Erythroblast (primary cell): ENCODE data around the gene GTF2E1.
"Not testable (repeated sequence)": the region's sequence is repeated elsewhere in the genome, so short reads cannot be mapped to it uniquely, and the experiment has no call there.

Experiments
- GATA1 ChIP-seq: IDR thresholded peaks from 2 replicates; pipeline ENCODE4 v1.6.1; 2011; ENCODE audit warnings: low read depth, mild to moderate bottlenecking, control low read depth, low read length, moderate library complexity
- POLR2A ChIP-seq: IDR thresholded peaks from 2 replicates; pipeline ENCODE4 v1.6.1; 2011; ENCODE audit warnings: mild to moderate bottlenecking, low read length

DNA sequence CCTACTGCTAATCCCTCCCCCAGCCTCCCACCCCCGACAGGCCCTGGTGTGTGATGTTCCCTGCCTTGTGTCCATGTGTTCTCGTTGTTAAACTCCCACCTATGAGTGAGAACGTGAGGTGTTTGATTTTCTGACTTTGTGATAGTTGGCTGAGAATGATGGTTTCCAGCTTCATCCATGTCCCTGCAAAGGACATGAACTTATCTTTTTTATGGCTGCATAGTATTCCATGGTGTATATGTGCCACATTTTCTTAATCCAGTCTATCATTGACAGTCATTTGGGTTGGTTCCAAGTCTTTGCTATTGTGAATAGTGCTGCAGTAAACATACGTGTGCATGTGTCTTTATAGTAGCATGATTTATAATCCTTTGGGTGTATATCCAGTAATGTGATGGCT is 16.0 kb downstream of the GTF2E1 start:
- not testable (repeated sequence) for TF ChIP-seq POLR2A, GATA1
